Renal cortical epithelial cell (primary cell): ENCODE measurements around the gene NPAT. TPM values are rescaled to one million over a fixed set of nuclear protein-coding genes. Genes with fewer than 3 reads are reported as not detected.
A peak's percentile ranks its signal among the peaks of the same experiment; 100 is the strongest.
"Not testable (repeated sequence)": the region's sequence is repeated elsewhere in the genome, so short reads cannot be mapped to it uniquely, and the experiment has no call there.

ENCODE experiments used
- DNase-seq: peaks from one replicate; pipeline ENCODE4 v3.0.0-alpha.2; 2011; ENCODE audit warnings: low read depth
- total RNA-seq: library from RNA; depleted of rRNA; stranded (reverse); fragments of >200 nt; gene quantifications from 2 replicates; pipeline ENCODE4 v1.2.3, GENCODE V29; 2014

Gene NPAT
- total RNA-seq, 1 donor from 2014 or later, result 18.8 TPM

DNA sequence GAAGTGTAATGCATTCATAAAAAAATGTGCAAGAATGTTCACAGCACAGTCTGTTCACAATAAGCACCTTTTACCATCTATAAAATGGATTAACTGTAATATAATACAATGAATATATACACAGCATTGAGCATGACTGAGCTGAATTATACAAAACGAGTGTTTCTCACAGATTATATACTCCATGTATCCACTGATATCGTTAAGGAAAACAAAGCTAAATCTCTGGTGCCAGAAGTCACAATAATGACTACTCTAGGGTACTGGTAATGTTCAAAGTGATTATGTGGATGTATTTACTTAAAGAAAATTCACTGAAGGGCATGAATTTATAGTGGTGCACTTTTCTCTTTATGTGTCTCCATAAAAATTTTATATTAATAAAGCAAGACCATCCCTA, 67.8 kb downstream of the NPAT start:
- no peak for DNase-seq

DNA sequence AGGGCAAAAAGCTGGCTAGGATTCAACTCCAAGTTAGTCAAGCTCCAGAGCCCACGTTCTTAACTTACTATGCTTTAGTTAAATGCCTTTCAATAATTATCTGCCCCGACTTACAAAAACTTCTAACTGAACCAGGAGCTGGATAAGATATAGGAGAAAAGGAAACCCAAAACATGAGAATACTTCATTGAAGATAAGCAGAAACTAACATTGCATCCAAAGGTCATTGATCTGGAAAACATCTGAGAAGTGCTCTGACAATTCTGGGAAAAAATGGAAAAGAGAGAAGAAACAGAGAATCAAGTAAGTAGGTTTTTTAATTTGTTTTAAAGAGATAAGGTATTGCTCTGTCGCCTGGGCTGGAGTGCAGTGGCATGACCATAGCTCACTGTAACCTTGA, 73.9 kb downstream of the NPAT start:
- DNase-seq, result peak; percentile 43

DNA sequence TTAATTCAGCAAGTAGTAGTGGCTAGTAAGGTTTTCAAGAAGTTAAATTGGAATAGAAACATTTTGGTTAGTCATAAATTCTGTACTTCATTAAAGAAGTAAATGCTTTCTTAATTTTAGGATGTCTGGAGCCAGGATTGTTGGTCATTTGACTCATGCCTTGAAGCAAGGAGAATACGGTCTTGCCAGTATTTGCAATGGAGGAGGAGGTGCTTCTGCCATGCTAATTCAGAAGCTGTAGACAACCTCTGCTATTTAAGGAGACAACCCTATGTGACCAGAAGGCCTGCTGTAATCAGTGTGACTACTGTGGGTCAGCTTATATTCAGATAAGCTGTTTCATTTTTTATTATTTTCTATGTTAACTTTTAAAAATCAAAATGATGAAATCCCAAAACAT, 75.3 kb downstream of the NPAT start:
- DNase-seq, result no peak

DNA sequence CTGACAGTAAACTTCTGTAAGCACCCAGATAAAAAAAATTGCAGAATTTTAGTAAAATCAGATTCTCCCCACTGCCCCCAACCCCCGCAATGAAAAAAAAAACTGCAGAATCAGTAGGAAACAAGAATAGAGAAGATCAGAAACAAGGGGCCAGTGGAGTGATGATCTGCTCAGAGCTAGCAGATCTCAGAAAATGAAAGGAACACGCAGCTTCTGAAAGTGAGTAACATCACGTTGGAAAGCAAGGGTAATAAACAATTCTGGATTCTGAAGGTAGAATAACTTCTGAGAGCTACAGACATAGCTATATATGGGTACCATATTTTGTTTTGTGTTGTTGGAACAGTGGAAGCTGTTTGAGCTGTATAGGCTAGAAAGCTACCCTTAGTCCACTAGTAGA, 77.8 kb downstream of the NPAT start:
- DNase-seq, result no peak

DNA sequence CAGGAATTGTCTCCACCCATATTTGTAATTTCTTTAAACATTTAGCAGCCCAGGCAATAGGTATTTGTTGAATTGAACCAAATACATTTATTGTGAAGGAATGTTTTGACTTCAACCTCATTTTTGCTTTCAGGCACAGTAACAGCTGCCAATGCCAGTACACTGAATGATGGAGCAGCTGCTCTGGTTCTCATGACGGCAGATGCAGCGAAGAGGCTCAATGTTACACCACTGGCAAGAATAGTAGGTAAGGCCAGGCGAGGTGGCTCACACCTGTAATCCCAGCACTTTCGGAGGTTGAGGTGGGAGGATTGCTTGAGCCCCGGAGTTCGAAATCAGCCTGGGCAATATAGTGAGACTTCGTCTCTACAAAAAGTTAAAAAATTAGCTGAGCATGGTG, 80.1 kb downstream of the NPAT start:
- DNase-seq, result no peak

DNA sequence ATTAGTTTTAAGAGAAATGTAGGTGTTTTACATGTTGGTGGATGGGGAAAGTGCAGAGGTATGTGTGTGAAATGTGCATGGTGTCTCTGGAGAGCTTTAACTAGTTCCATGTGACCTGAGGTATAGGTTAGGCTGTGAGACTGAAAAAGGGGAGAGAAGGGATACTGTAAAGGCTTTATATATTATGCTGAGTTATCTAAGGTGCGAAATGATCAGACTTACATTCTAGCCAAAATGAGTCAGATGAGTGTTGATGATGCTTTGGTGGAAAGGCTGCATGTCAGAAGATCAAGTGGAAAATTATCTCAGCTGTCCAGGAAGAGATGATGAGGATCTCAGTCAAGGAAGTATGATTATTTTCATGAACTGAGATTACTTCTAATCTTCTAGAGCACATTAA, 85.2 kb downstream of the NPAT start:
- DNase-seq, result no peak

DNA sequence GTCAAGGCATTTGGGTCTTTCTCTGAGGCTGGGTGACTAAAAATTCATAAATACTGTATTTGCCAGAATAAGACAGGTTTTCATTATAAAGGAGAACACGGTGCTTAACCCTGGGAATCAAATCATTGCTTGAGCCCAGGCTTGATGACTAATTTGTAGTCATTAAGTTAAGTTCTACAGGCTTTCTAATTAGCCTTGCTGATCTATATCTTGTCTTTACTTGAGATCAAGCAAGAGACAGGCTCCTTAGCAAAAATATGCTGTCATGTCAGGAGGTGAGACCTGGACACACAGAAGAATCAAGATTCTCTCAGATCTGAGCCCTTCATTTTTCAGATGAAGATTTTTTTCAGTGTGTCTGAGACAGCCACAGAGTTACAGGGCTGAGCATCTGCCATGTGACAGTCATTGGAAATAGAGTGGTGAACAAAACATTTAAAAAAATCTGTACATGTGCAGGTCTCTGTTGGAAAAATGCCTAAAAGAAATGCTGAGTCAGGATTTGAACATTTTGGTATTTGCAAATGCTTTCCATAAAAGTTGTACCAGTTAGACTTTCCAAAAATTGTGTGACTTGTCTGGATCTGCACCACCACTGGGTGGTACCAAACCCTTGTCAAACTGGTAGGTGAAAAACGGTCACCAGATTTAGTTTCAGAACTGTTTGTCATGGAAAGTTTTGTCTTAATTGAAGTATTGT, 86.4 kb downstream of the NPAT start:
- peak; percentile 13 for DNase-seq

DNA sequence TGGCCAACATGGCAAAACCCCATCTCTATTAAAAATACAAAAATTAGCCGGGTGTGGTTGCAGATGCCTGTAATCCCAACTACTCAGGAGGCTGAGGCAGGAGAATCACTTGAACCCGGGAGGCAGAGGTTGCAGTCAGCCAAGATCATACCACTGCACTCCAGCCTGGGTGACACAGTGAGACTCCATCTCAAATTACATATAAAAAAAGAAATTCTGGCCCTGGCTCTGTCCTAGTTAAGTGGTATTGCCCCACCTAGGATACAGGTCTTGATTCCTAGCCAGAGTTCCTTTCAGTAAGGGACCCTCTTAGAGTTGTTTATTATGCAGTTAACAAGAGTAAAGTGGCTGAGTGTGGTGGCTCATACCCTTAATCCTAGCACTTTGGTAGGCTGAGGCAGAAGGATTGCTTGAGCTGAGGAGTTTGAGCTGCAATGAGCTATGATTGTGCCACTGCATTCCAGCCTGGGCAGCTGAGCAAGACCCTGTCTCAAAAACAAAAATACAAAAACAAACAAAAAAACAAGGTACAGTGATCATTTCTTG, 89.4 kb downstream of the NPAT start:
- DNase-seq, result not testable (repeated sequence)

DNA sequence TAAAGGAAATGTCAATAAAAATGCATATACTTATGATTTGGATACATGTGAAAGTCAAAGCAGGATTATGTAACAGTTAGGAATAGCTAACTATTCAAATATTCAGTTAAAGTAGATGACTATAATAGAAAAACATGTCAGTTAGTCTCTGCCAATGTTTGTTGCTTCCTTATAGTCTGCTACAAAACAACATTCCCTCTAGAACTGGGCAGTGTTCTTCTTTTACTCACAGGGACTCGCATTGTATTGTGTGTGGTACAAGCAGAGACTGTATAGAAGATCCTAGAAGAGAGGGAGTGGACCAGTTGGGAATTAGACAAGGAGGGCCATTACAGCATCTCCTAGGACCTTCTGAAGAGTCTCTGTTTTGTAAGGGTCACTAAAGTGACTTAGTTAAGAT, 90.4 kb downstream of the NPAT start:
- DNase-seq, result peak; percentile 60

DNA sequence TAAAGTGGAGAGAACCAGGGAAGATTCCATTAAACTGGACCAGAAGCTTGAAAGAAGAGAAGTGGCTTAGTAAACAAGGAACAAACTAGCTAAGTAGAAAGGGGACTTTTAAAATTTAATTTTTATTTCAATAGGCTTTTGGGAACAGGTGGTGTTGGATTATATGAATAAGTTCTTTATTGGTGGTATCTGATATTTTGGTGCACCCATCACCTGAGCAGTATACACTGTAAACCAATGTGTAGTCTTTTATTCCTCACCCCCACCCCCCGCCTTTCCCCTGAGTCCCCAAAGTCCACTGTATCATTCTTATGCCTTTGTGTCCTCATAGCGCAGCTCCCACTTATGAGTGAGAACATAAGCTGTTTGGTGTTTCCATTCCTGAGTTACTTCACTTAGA, 93.7 kb downstream of the NPAT start:
- no peak for DNase-seq

DNA sequence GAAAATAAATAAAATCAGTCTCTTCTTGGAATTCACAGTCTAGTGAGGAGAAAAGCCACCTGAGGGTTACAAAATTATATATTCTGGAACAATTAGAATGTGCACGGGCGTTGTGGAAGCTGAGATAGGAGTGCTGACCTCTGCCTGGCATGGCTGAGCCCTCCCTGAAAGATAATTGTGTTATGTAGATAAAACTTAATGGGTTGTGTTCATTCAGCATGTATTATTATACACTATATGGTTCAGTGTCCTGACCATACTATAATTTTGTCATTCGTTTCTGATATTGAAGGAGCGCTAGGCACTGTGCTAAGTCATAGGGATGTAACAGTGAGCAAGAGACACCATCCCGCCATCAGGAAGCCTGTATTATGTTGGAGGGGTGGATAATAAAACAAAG, 97.3 kb downstream of the NPAT start:
- DNase-seq, result no peak

DNA sequence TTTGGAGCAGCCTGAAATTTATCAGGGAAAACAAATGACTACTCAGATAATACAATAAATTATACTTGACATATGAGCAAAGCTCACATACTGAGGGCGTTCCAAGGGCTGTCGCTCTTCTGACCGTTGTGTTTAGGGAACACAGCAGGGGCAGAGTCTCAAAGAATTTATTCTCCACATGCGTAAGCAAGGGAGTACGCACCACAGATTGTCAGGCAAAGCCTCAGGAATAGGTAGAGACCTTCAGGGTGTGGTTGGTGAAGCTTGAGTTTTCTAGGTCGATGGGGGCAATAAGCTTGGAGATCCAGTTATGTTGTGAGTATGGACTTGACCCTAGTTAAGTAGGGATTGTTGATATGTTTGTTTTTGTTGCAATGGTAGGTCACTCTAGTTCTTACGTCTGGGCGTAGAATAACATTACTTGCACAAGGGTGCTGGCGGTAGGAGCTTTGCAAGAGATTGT, 100.2 kb downstream of the NPAT start:
- peak; percentile 42 for DNase-seq

DNA sequence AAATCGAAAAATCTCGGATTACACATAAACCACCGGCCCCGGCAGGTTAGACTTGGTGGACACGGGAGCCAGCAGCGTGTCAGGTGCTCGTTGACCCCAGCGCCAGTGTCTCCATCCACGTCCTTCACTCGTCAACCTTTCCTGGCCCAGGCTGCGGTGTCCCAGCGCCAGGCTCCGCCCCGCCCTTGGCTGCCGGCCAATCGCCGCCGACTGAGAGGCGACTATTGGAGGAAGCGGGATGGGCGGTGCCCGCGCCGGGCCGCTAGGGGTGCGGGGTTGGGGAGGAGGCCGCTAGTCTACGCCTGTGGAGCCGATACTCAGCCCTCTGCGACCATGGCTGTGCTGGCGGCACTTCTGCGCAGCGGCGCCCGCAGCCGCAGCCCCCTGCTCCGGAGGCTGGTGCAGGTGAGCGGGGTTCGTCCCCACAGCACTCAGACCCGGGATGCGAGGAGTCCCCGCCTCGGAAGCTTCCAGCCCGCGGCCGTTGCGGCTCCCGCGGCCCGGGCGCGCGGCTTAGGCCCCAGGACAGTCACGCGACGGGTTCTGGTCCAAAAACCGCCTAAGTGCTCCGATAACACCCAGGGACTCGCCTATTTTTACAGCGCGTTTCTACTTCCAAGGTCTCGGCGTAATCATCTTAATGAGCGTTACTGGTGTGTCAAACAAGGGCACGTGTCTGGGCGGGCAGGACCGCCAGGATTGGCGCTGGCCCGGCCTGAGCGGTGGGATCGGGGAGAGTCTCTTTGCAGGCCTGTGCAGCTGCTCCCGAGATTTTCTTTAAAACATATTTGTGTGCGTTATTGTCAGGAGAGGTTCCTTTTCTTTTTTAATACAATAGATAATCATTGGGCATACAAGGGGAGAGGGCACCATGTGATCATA, 100.9 kb downstream of the NPAT start, which contains the start of gene ACAT1:
Gene ACAT1, plus strand, starts transcription at position 294 of the 882 bp plus-strand sequence. Its CDS starts 40 bp downstream, at position 334.
- peak; percentile 70 for DNase-seq

DNA sequence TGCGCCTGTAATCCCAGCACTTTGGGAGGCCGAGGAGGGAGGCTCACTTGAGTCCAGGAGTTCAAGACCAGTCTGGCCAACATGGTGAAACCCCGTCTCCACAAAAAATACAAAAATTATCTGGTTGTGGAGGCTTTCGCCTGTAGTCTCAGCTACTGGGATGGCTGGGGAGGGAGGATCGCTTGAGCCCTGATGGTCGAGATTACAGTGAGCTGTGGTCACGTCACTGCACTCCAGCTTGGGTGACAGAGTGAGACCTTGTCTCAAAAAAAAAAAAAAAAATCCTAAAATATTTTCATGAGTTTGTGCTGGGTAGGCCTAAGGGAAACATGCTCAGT, 101.5 kb downstream of the NPAT start:
- not testable (repeated sequence) for DNase-seq

DNA sequence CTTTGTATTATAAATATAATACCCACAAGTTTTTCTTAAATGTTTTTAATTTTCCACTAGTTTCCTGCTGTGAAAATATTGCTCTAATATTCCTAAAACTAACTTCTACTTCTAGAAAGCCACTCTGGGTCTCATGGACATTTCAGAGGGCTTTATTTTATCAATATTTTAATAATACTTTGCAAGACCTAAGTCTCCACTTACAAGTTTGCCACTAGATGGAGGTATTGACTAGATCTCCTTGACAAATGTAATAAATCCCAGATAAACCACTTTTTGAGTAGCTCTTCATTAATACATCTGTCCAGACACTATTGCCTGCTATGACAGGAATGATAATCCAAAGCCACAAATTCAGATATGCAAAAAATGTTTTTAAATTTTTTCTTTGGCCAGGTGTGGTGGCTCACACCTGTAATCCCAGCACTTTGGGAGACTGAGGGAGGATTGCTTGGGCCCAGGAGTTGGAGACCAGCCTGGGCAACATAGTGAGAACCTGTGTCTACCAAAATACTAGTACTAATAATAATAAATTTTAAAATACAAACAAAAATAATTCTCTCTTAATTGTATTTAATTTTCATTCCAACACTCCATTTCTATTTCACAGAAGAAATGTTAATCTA, 104.6 kb downstream of the NPAT start:
- peak; percentile 81 for DNase-seq

DNA sequence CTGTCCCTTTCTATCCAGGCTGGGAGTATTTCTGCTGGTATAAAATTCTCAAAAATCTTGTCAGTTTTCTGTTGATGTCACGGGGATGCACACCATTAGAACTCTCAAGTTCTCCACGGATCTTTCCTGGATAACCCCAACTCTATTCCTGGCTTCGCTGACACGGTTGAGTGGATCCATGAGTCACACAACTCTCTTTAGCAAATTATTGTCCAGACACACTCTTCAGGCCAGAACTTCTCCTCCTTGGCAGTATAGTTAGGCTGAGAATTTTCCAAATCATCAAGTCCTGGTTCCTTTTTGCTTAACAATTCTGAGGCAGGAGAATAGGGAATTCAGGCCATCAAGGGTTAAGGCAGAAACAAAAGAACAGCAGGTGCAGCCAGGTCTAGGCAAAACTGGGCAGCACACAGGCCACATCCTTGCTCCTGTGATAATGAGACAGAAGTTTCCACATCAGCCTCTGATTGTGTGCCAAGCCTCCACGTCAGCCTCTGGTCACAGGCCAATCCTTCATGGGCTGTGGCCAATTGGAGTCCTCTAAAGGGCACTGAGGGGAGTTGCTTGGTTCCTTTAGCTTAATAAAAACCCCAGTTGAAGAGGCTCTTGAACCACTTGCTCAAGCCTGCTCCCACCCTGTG, 106.8 kb downstream of the NPAT start:
- peak; percentile 96 for DNase-seq

DNA sequence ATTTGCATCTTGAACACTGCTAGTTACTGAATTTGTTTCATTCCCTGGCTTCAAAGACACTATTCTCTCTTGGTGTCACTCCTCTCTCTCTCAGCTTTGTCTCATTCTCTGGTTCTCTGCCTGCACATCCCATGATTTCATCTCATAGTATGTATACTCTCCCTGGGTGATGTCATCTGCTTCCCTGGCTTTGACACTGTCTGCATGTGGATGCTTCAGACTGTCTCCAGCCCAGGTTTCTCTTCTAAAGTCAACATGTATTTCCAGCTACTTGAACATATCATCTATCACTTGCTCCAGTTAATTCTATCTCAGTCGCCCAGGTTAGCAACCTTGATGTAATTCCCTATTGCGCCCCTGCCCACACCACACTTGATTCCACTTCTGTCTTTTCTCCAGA, 110.4 kb downstream of the NPAT start:
- DNase-seq, result no peak

DNA sequence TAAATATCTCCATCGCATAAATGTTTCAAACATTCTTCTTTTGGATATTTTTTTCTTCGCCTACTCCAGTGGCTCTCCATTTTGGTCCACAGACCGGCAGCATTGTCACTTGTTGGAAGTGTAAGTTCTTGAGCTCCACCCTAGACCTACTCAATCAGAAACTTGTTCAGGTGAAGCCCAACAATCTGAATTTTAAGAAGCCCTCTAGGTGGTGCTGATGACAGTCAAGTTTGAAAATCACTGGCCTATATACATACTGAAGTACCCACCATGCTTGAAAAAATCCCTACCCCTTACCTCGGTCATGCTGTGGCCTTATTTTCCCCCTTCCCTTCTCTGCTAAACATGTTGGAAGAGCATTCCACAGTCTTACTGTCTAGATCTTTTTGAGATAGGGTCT, 111.3 kb downstream of the NPAT start:
- DNase-seq, result no peak
